Measurements from ENCODE around the gene SCAPER.

SCAPER gene

DNA sequence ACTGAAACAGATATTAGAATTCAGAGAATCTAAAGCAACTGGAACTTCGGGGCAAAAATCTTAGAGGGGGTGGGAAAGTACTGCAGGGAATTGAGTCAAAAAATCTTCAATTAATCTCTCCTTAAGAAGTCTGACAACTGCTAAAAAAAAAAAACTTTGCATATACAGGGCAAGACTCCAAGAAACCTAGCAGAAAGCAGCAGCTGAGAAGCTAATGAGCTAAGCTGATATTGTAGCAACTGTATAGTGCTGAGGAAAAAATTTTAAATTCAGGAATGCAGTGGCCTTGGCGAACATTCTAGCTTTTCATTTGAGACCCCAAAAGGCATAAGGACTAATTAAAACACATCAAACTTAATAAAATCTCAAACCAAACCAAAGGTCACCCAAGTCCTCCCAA, 113.6 kb downstream of the SCAPER start:
- Histone ChIP-seq H3K36me3 (no peaks in the 10 kb centered on the region), H3K4me1 (no peaks in the 10 kb centered on the region), H3K27me3 (no peaks in the 10 kb centered on the region), H3K4me3 (ENCODE audit: low read depth, low read length) (no peak overlapping the region), H3K9me3 (no peaks in the 10 kb centered on the region)
- no peak for DNase-seq
- TF ChIP-seq, protein P1, sequence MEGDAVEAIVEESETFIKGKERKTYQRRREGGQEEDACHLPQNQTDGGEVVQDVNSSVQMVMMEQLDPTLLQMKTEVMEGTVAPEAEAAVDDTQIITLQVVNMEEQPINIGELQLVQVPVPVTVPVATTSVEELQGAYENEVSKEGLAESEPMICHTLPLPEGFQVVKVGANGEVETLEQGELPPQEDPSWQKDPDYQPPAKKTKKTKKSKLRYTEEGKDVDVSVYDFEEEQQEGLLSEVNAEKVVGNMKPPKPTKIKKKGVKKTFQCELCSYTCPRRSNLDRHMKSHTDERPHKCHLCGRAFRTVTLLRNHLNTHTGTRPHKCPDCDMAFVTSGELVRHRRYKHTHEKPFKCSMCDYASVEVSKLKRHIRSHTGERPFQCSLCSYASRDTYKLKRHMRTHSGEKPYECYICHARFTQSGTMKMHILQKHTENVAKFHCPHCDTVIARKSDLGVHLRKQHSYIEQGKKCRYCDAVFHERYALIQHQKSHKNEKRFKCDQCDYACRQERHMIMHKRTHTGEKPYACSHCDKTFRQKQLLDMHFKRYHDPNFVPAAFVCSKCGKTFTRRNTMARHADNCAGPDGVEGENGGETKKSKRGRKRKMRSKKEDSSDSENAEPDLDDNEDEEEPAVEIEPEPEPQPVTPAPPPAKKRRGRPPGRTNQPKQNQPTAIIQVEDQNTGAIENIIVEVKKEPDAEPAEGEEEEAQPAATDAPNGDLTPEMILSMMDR (IDR thresholded peaks at IDR 0.05; ENCODE audit: low read depth, low read length) = no peak

DNA sequence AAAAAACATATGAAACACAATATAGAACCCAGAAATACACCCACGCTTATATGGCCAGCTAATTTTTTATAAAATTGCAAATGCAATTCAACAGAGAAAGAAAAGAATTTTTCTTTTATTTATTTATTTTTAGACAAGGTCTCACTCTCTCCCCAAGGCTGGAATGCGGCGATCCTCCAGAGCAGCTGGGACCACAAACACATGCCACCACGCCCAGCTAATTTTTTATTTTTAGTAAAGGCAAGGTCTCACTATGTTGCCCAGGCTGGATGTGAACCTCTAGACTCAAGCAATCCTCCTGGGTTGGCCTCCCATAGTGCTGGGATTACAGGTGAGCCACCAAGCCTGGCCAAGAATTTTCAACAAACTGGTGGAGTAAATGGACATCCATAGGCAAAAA, 117.9 kb downstream of the SCAPER start:
- Histone ChIP-seq H3K4me1 (no peaks in the 10 kb centered on the region), H3K9me3 (no peaks in the 10 kb centered on the region), H3K36me3 (no peaks in the 10 kb centered on the region), H3K27me3 (no peaks in the 10 kb centered on the region), H3K4me3 (ENCODE audit: low read depth, low read length) (no peak overlapping the region)
- TF ChIP-seq, protein P1 (IDR thresholded peaks at IDR 0.05; ENCODE audit: low read depth, low read length) = no peak
- no peak for DNase-seq

DNA sequence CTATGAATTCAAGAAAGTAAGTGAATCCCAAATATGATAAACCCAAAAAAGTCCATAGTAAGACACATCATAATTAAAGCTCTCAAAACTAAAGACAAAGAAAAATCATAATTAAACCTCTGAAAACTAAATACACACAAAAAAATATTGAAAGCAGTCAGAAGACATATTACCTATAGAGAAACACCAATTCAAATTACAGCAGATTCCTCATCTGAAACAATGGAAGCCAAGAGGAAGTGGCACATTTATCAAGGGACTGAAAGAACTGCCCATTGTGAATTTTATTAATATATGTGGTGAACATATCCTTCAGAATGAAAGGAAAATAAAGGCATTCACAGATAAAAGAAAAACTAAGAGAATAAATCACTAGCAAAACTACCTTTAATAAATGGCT, 128.2 kb downstream of the SCAPER start:
- Histone ChIP-seq H3K27me3 (no peaks in the 10 kb centered on the region), H3K36me3 (no peaks in the 10 kb centered on the region), H3K9me3 (no peaks in the 10 kb centered on the region), H3K4me1 (no peaks in the 10 kb centered on the region), H3K4me3 (ENCODE audit: low read depth, low read length) (no peak overlapping the region)
- TF ChIP-seq, protein P1 (IDR thresholded peaks at IDR 0.05; ENCODE audit: low read depth, low read length) = no peak
- DNase-seq = no peak

DNA sequence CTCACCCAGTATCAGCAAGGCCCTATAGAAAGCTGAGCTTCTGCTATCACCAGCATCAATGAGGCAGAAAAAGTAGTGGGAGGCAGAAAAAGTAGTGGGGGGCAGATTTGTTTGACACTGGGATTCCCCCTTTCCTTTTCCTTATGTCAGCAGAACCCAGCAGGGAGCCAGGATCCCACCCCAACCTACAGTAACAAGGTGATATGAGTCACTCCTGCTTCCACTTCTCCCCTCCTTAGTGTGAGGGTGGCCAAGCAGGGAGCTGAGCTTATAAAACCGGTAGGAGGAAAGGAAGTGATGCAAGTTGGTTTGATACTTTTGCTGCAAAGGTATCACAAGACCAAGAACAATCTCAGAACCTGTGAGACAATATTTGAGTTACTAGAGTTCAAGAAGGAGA, 128.7 kb downstream of the SCAPER start:
- DNase-seq = no peak
- Histone ChIP-seq H3K27me3 (no peaks in the 10 kb centered on the region), H3K9me3 (no peaks in the 10 kb centered on the region), H3K4me3 (ENCODE audit: low read depth, low read length) (no peak overlapping the region), H3K36me3 (no peaks in the 10 kb centered on the region), H3K4me1 (no peaks in the 10 kb centered on the region)
- TF ChIP-seq, protein P1 (IDR thresholded peaks at IDR 0.05; ENCODE audit: low read depth, low read length) = no peak

DNA sequence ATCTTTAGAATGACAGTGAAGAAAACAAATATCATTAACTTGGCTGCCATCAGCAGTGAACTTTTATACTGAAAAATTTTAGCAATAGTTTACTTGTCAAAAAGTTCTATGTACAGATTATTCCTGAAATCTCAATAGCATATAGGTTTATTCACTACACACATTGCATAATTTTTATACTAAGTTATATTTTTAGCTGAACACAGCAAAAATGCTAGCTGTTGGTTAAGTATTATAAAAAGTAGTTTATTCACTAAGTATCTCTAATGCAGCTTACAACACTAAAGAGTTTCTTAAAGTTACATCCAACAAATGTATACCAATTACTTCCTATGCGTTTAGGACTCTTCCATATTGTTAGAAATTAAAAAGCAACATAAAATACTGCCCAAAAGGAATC, 131.9 kb downstream of the SCAPER start:
- H3K9me3 ChIP-seq = no peaks in the 10 kb centered on the region
- H3K27me3 ChIP-seq = no peaks in the 10 kb centered on the region
- no peaks in the 10 kb centered on the region for H3K36me3 ChIP-seq
- no peak overlapping the region for H3K4me3 ChIP-seq (ENCODE audit: low read depth, low read length)
- TF ChIP-seq, protein P1 (IDR thresholded peaks at IDR 0.05; ENCODE audit: low read depth, low read length) = no peak
- no peak for DNase-seq
- H3K4me1 ChIP-seq = no peaks in the 10 kb centered on the region

DNA sequence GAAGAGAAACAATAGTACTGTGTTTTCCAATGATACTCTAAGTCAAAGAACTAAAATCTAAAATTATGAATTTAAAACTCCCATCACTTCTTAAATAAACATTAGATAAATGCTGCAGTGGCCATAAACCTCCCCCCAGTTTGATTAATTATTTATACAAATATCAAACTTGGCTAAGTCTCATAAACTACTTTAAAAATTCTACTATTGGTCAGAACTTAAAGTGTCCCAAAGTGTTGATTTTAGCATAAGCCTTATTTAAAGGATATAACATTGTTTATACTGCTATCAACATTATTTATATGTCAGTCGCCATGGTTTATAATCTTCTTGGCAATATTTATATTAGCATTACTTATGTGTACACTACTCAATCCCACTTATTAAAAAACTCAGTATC, 132.4 kb downstream of the SCAPER start:
- no peak for DNase-seq
- H3K4me1 ChIP-seq = no peaks in the 10 kb centered on the region

More for the DNA sequence above, 132.4 kb downstream of the SCAPER start:
- TF ChIP-seq, protein P1 (IDR thresholded peaks at IDR 0.05; ENCODE audit: low read depth, low read length) = no peak
- Histone ChIP-seq H3K27me3 (no peaks in the 10 kb centered on the region), H3K9me3 (no peaks in the 10 kb centered on the region), H3K4me3 (ENCODE audit: low read depth, low read length) (no peak overlapping the region), H3K36me3 (no peaks in the 10 kb centered on the region)

Data from BE2C (cell line).